Urinary bladder (tissue), 4 donors: ENCODE data around the gene BTBD8. TPM values are rescaled to one million over a fixed set of nuclear protein-coding genes. Genes with fewer than 3 reads are reported as not detected.
A peak's percentile ranks its signal among the peaks of the same experiment; 100 is the strongest.
"Not testable (repeated sequence)": the region's sequence is repeated elsewhere in the genome, so short reads cannot be mapped to it uniquely, and the experiment has no call there.

ENCODE experiments used
- DNase-seq: peaks from one replicate; pipeline ENCODE4 v3.0.0-alpha.2; 2015; ENCODE audit errors: extremely low spot score
- H3K27ac ChIP-seq: one replicate; pipeline ENCODE4 v1.5.1; 2013; ENCODE audit warnings: low read depth, mild to moderate bottlenecking, moderate library complexity
- H3K36me3 ChIP-seq: one replicate; pipeline ENCODE4 v1.6.1; 2013; ENCODE audit warnings: mild to moderate bottlenecking, moderate library complexity; ENCODE audit not compliant: insufficient read depth
- H3K4me1 ChIP-seq: one replicate; pipeline ENCODE4 v1.6.1; 2013; ENCODE audit warnings: mild to moderate bottlenecking, moderate library complexity; ENCODE audit not compliant: insufficient read depth
- H3K4me3 ChIP-seq: one replicate; pipeline ENCODE4 v1.5.1; 2013; ENCODE audit warnings: low read depth, low read length
- WGBS: extraction: QIAGEN DNeasy Blood & Tissue Kit; methylation state at CpG from one replicate; pipeline ENCODE4 v1.1.7; 2013; 5-methylcytosine and 5-hydroxymethylcytosine counted together
- polyA plus RNA-seq: library from polyadenylated mRNA; stranded (reverse); fragments of 200-250 nt; gene quantifications from one replicate; pipeline ENCODE4 v1.2.3, GENCODE V29; 2013
- total RNA-seq: library from RNA; depleted of rRNA; stranded (reverse); fragments of >200 nt; gene quantifications from one replicate; pipeline ENCODE4 v1.2.3, GENCODE V29; 2014
- donor health status: healthy with polysubstance abuse.
- donor health status: healthy.

The BTBD8 gene
- total RNA-seq (16.1 TPM), polyA plus RNA-seq (2.0 TPM)

DNA sequence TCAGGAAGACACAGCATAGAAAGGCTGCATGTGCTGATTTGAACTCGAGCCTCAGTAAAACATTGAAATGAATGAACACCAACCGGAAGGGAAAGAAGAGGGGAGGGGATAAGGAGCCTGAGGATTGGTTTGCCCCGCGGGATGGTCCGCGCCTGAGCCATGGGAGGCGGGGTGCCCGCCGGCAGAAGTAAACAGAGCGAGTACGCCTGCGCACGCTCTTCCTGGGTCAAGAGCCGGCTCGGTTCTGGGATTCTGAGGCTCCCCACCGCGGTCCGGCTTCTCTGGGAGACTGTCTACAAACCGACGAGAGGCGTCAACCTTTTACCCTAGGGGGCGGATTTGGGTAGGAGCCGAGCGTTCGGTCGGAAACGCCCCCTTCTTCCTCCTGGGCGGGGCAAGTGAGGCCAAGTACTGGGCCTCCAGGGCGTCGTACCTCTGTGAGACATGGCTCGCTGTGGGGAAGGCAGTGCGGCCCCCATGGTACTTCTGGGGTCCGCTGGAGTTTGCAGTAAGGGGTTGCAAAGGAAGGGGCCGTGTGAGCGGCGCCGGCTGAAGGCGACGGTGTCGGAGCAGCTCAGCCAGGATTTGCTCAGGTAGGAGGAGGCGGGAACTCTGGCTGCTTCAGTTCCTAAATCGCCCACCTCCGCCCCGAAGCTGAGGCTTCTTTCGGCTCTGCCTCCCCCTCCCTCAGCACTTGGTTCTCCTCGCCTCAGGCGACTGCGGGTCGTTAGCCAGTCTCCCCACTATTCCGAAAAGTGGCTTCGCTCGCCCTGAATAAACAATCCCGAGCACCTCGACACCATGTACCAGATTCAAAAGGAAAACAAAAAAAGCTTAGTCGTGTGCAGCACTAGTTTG, at the start of gene BTBD8:
TSS of gene BTBD8 (plus strand) at position 218 of the 858 bp plus-strand sequence. CDS start at position 445, 227 bp downstream.
- peak within 1 kb of the TSS; percentile 67 for H3K27ac ChIP-seq
- no peaks in the 10 kb centered on the region for H3K36me3 ChIP-seq
- peak within 1 kb of the TSS; percentile 76 for H3K4me3 ChIP-seq
- H3K4me1 ChIP-seq, result no peaks in the 10 kb centered on the region
- DNase-seq, result peak; percentile 50
- under 1% methylated on average over 55 of the region's 55 CpGs for WGBS

GRCh38 chr1:92030656-92031107, 49.5 kb upstream of the BTBD8 start:
- H3K4me1 ChIP-seq, result no peaks in the 10 kb centered on the region
- no peak for DNase-seq
- no peak overlapping the region for H3K27ac ChIP-seq
- H3K36me3 ChIP-seq, result no peaks in the 10 kb centered on the region
- no peak overlapping the region for H3K4me3 ChIP-seq
- WGBS, result 51% methylated on average over 4 of the region's 4 CpGs

GRCh38 chr1:92031281-92032110, 48.6 kb upstream of the BTBD8 start:
- WGBS, result 80% methylated on average over 6 of the region's 6 CpGs

DNA sequence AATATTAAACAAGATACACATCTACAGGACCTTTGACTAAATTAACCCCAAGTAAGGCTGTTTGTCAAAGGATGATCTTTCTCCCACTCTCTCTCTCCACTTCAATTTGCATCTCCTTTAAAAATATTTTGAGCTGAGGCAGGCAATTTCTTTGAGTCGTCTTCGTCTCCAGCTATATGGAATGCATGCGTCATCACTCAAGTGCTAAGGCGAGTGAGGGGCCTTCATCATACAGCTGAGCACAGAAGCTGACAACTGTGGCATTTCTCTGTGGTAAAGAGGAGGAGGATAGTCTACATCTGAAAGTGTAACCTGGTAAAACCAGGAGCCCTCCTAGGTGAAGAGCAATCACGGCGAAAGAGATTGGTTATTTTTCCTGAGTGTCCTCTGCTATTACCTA, 42.7 kb upstream of the BTBD8 start:
- Histone ChIP-seq H3K4me3 (no peak overlapping the region), H3K36me3 (no peaks in the 10 kb centered on the region), H3K4me1 (no peaks in the 10 kb centered on the region), H3K27ac (no peak overlapping the region)
- 67% methylated on average over 6 of the region's 6 CpGs for WGBS
- DNase-seq, result no peak

More at GRCh38 chr1:92031281-92032110, 48.6 kb upstream of the BTBD8 start:
- no peaks in the 10 kb centered on the region for H3K4me1 ChIP-seq
- no peak overlapping the region for H3K27ac ChIP-seq
- no peak for DNase-seq
- no peaks in the 10 kb centered on the region for H3K36me3 ChIP-seq
- H3K4me3 ChIP-seq, result no peak overlapping the region

DNA sequence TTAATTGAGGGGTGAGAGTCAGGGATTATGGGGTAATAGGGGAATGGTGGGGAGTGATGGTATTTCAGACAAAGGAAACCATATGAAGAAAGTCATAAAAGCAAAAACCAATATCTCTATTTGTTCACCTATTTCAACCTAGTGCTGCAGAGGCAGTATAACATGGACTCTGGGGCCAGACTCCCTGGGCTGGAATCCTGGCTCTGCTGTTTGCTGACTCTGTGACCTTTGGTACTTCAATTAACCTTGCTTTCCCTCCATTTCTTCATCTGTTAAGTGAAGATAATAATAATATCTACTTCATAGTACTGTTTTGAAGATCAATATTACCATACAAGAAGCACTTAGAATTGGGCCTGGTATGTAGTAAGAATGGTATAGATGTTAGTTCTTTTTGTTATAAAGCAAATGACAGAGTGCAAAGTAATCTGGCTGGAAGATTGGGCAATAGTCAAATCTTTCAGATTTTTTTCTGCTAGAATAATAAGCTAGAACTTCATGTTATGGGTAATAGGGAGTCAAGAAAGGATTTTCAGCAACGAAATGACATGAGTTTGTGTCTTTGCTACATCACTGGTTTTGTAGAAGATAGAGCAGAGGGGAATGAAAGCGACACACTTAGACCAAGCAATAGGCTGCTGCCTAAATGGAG, 41.3 kb upstream of the BTBD8 start:
- H3K4me3 ChIP-seq, result no peak overlapping the region
- H3K27ac ChIP-seq, result no peak overlapping the region
- H3K4me1 ChIP-seq, result no peaks in the 10 kb centered on the region
- no peaks in the 10 kb centered on the region for H3K36me3 ChIP-seq
- 92% methylated on average over 2 of the region's 2 CpGs for WGBS
- no peak for DNase-seq

DNA sequence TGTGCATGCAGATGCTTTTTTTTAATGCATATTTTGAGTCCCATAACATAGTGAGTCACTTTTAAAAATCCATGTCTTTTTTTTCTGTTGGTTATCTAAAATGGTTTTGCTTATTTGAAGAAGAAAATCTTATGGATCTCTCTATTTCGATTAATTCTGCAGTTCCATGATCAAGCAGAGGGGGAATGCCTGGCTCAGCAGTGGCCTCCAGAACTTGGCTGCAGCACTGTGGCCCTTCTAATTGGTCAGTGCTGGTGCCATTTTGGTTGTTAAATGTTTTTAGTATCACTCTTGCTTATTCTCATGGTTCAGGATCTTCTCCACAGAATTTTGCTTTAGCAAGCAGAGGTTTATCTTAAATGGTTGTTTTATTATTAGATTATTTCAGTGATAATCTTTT, 39.2 kb upstream of the BTBD8 start:
- H3K36me3 ChIP-seq, result no peaks in the 10 kb centered on the region
- H3K4me3 ChIP-seq, result no peak overlapping the region
- H3K27ac ChIP-seq, result no peak overlapping the region
- no peak for DNase-seq
- no peaks in the 10 kb centered on the region for H3K4me1 ChIP-seq
- 61% methylated on average over 1 of the region's 1 CpG for WGBS

- DNase-seq, result no peak
- Histone ChIP-seq H3K4me1 (no peaks in the 10 kb centered on the region), H3K27ac (no peak overlapping the region), H3K4me3 (no peak overlapping the region), H3K36me3 (no peaks in the 10 kb centered on the region)
- WGBS, result 74% methylated on average over 5 of the region's 5 CpGs
Observed at GRCh38 chr1:92043621-92044020, 36.5 kb upstream of the BTBD8 start.

- Histone ChIP-seq H3K36me3 (no peaks in the 10 kb centered on the region), H3K27ac (no peak overlapping the region), H3K4me3 (no peak overlapping the region), H3K4me1 (no peaks in the 10 kb centered on the region)
- DNase-seq, result no peak
- 90% methylated on average over 2 of the region's 2 CpGs for WGBS
Observed at GRCh38 chr1:92045766-92046495, 34.2 kb upstream of the BTBD8 start.

- Histone ChIP-seq H3K27ac (no peak overlapping the region), H3K36me3 (no peaks in the 10 kb centered on the region), H3K4me1 (no peaks in the 10 kb centered on the region), H3K4me3 (no peak overlapping the region)
- no peak for DNase-seq
Observed at GRCh38 chr1:92051948-92052347, 28.2 kb upstream of the BTBD8 start.

- 85% methylated on average over 3 of the region's 3 CpGs for WGBS
Observed at GRCh38 chr1:92065042-92065441, 15.1 kb upstream of the BTBD8 start.

DNA sequence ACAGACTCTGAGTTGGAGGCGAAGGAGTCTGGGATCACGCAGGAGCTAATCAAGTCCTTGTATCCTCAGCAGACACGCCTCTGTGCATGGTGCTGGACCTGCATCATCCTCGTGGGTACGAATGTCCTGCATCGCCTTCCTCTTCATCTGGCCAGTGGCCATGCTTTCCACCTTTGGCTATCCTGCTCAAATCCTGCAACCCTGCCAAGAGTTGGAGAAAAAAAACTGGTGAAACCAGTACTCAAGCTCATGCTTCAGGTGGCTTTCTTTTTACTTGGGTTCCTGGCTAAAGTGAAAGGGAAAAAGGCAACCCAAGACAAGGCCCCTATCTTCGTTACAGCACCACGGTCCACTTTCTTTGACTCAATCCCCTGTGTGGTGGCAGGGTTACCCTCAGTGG, 13.8 kb upstream of the BTBD8 start:
- DNase-seq, result no peak
- Histone ChIP-seq H3K36me3 (no peaks in the 10 kb centered on the region), H3K4me3 (no peak overlapping the region), H3K4me1 (no peaks in the 10 kb centered on the region), H3K27ac (no peak overlapping the region)
- WGBS, result 85% methylated on average over 8 of the region's 8 CpGs

More at GRCh38 chr1:92065042-92065441, 15.1 kb upstream of the BTBD8 start:
- Histone ChIP-seq H3K4me1 (no peaks in the 10 kb centered on the region), H3K4me3 (no peak overlapping the region), H3K36me3 (no peaks in the 10 kb centered on the region), H3K27ac (no peak overlapping the region)
- DNase-seq, result no peak

GRCh38 chr1:92070892-92071291, 9.3 kb upstream of the BTBD8 start:
- H3K27ac ChIP-seq, result no peak overlapping the region
- no peak for DNase-seq
- H3K4me3 ChIP-seq, result no peak overlapping the region
- H3K36me3 ChIP-seq, result no peaks in the 10 kb centered on the region
- no peaks in the 10 kb centered on the region for H3K4me1 ChIP-seq
- 58% methylated on average over 2 of the region's 2 CpGs for WGBS

DNA sequence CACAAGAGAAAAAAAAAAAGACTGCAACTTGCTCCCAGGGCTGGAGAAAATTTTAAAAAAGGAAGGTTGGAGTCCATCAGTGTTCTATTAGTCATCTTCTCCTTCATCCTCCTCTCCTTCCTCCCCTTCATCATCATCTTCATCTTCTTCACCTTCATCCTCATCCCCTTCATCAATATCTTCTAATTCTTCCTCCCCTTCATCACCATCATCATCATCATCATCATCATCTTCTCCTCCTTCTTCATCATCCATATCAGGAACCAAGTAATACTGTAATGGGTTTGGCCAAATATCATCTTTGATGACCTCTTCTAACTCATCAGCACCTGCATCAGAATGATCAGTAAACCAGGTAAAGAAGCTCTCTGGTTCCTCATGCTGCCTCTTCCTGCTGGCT, 5.7 kb upstream of the BTBD8 start:
- H3K4me1 ChIP-seq, H3K36me3 ChIP-seq, H3K4me3 ChIP-seq, DNase-seq, H3K27ac ChIP-seq: not testable (repeated sequence)
